Ecto neural progenitor cell (in vitro differentiated cells): ENCODE data around the gene TMEM205.
A peak's percentile ranks its signal among the peaks of the same experiment; 100 is the strongest.
"Not testable (repeated sequence)": the region's sequence is repeated elsewhere in the genome, so short reads cannot be mapped to it uniquely, and the experiment has no call there.

Experiments
- DNase-seq: peaks from one replicate; pipeline ENCODE4 v3.0.0-alpha.2; 2018; ENCODE audit warnings: low spot score

Gene TMEM205

GRCh38 chr19:11346104-11346940 is at the start of gene TMEM205, which contains the start of gene CCDC159:
TMEM205 (minus strand) TSS chr19:11346268; CDS start chr19:11345619, 649 bp downstream.
CCDC159 (plus strand) TSS chr19:11346519; CDS start chr19:11346607, 88 bp downstream.
- peak; percentile 98 for DNase-seq

DNA sequence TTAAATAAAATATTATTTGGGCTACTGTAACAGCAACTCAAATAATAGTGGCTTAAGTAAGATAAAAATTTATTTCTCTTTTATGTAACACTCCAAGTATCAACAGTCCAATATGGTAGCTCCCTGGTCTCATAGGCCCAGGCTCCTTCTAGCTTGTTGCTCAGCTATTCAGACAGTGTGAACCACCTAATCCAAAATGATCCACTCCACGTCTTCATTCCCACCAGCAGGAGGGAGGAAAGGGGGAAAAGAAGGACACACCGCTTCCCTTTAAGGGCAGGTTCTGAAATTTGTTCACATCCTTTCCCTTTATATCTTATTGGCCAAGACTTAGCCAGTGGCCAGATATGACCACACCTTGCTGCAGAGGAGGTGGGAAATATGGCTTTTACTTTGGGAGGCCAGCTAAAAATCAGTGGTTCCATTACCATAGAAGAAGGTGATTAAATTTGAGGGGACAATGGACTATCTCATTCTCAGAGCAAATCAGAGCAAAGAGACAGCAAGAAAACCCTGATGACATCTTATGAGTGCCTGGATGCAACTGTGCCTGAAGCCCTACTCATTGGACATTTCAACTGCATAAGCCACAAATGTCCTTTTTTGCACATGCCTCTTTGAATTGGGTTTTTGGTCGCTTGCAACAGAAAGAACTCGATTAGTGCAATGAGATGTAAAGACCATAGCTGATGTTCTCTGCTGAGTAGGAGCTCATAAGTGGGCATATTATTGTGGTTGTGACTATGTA is 45.0 kb upstream of the TMEM205 start:
- no peak for DNase-seq

GRCh38 chr19:11390359-11390758 is 44.3 kb upstream of the TMEM205 start:
- no peak for DNase-seq

- DNase-seq, result no peak
Measured at GRCh38 chr19:11387162-11388034, 41.3 kb upstream of the TMEM205 start.

DNA sequence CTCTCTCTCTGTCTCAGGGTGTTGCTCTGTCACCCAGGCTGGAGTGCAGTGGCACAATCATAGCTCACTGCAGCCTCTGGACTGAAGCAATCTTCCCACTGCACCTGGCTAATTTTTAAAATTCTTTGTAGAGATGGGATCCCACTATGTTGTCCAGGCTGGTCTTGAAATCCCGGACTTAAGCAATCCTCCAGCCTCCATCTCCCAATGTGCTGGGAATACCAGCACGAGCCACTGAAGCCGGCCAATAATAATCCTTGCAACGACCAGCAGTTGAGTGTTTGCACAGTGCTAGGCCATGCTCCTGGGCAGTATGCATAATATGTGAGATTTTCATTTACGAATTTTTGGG is 38.7 kb upstream of the TMEM205 start:
- no peak for DNase-seq

- no peak for DNase-seq
Measured at GRCh38 chr19:11383706-11384048, 37.6 kb upstream of the TMEM205 start.

GRCh38 chr19:11382898-11383705 is 37.0 kb upstream of the TMEM205 start:
- peak; percentile 74 for DNase-seq

- DNase-seq, result peak; percentile 96
Measured at GRCh38 chr19:11380653-11381537, 34.8 kb upstream of the TMEM205 start.

DNA sequence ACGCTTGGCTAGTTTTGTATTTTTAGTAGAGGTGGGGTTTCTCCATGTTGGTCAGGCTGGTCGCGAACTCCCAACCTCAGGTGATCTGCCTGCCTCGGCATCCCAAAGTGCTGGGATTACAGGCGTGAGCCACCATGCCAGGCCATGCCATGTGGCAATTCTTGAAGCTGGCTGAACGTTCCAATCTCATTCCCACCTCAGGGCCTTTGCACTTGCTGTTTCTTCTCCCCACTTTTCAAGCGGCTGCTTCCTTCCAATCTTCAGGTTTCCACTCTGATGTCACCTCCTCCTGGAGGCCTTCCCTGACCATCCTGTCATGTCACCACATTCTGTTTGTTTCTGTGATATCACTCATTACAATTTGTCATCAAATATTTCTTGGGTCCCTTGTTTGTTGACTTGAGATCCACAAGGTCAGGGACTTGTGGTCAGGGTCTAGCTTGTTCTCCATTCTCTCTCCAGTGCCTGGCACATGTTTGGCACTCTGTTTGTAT is 33.8 kb upstream of the TMEM205 start:
- no peak for DNase-seq

DNA sequence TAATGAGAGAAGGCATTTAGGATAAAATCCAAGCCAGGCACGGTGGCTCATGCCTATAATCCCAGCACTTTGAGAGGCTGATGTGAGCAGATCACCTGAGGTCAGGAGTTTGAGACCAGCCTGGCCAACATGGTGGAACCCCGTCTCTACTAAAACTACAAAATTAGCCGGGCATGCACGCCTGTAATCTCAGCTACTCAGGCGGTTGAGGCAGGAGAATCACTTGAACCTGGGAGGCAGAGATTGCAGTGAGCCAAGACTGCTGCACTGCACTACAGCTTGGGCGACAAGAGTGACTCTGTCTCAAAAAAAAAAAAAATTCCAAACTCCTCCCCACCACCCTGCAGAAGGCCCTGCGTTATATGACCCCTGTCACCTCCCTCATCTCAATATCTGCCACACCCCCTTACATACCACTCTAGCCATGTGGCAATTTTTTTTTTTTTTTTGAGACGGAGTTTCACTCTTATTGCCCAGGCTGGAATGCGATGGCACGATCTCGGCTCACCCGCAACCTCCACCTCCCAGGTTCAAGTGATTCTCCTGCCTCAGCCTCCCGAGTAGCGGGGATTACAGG is 33.3 kb upstream of the TMEM205 start:
- DNase-seq, result not testable (repeated sequence)

GRCh38 chr19:11378319-11379189 is 32.5 kb upstream of the TMEM205 start:
- peak; percentile 84 for DNase-seq

- DNase-seq, result no peak
Measured at GRCh38 chr19:11377756-11378155, 31.7 kb upstream of the TMEM205 start.

DNA sequence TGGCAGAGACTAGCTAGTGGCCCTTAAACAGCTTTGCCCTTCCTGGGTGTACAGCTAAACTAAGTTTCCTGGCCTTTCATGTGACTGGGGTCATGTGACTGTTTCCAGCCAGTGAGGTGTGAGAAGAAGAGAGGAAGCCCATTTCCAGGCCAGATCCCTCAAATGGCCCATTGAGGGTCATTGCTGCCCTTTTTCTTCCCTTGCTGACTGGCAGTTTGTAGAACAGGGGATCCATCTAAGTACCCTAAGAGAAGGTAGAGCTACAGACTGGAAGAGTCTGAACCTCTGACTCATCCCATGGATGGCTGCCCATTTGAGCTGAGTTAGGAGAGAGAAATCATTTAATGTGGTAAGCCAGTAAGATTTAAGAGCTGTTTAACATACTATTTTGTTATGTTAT is 31.2 kb upstream of the TMEM205 start:
- no peak for DNase-seq

GRCh38 chr19:11375143-11375948 is 29.3 kb upstream of the TMEM205 start:
- DNase-seq, result peak; percentile 64

GRCh38 chr19:11374433-11375142 is 28.5 kb upstream of the TMEM205 start, which contains the start of gene SWSAP1:
SWSAP1 (plus strand) TSS chr19:11374666; CDS start chr19:11374681, 15 bp downstream.
- peak; percentile 98 for DNase-seq

DNA sequence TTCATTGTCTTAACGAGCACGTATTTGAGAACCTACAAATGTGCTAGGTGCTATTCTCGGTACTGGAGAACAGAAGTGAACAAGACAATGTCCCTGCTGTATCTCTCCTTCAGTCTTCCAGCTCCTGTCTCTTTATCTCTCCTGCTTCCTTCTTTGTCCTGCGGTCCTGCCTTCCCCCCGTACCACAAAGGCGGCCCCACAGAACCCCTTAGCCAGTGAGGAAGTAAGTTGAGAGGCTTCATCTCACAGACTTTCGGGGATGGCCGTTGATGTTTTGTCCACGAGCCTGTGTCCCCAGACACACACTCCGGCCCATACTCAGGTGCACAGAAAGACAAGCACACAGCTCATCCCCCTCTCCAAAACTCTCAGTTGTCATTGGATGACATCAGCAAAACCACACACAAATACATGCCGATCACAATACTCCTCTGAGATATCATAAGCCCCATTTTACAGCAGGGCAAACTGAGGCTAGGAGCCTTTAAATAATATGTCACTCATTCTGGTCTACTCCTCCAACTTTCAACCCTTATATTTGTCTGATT is 27.9 kb upstream of the TMEM205 start:
- no peak for DNase-seq
